Mammary microvascular endothelial cell (primary cell): ENCODE results near the gene SRRD. TPM values are rescaled to one million over a fixed set of nuclear protein-coding genes. Genes with fewer than 3 reads are reported as not detected.

Experiments
- total RNA-seq: library from RNA; depleted of rRNA; stranded (reverse); fragments of >200 nt; gene quantifications from 2 replicates; pipeline ENCODE4 v1.2.3, GENCODE V29; 2015

Gene SRRD, protein sequence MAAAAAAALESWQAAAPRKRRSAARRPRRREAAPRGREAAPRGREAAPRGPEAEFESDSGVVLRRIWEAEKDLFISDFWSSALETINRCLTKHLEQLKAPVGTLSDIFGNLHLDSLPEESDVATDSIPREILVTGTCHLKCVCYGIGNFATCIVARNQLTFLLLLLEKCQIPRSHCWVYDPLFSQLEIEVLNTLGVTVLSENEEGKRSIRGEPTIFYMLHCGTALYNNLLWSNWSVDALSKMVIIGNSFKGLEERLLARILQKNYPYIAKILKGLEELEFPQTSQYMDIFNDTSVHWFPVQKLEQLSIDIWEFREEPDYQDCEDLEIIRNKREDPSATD
- 20.4 and 31.1 TPM in 2 replicates for total RNA-seq

DNA sequence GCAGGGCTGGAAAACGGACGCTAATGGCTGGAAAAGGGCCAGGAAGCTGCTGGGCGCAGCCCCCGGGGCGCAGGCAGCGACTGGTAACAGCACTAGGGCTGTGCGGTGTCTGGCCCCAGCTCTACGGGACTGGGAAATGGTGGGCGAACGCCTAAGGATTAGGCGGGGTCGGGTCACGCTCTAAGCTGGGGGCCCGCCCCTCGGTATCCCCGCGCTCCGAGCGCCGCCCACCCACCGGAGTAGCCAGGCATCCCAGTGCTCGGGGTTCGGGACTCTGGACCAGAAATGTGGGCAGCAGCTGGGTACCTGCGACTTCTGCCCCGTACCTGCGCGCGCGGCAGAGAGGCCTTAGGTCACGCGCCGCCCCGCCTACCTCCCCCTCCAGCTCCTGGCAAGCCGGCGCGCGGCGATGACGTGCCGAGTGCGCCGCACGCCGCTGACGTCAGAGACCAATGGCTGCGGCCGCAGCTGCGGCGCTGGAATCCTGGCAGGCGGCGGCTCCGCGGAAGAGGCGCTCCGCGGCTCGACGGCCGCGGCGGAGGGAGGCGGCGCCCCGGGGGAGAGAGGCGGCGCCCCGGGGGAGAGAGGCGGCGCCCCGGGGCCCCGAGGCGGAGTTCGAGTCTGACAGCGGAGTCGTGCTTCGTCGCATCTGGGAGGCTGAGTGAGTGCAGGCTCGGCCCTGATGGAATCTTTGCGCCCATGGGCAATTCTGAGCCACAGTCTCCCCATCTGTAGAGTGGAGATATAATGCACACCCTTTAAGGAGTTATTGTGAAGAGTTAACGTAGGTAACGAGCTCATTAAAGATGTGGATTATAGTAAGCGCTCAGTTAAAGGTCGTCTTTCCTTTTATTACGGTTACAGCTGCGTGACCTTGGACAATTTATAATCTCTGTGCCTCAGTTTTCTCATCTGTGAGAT is at the start of gene SRRD, which contains the start of gene HPS4:
SRRD (plus strand) TSS at position 439 of the 921 bp plus-strand sequence; CDS start at position 453, 14 bp downstream.
HPS4 (minus strand) TSS at position 345 of the 921 bp plus-strand sequence. CDS start 2,021 bp downstream, outside the sequence.

DNA sequence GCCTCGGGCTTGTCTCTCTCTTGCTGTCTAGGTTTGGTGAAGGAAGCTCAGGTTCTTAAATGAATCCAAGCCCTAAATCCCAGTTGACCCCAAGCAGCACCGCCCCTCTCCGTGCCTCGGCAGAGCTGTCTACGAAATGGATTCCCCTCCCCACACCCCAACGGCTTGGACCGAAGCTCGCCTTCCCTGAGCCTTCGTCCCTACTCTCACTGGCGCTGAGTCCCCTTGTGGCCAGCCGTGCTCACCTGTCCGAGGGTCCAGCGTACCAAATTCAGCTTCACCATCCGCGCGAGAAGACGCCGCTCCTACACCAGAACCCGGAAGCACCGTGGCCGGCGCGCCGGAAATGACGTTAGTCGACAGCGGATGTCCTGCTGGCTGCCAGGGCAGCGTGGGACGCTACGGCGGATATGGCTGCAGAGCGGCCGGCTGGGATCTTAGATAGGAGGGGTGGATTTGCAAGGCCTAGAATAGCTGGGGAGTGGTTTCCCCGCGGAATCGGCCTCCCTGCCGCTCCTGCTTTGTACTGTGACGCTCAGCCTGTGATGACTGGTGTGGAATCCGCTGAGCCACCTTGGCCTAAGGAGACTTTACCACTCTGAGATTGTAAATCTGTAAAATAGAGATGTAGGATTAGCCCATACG is 28.6 kb downstream of the SRRD start, which contains the start of gene TFIP11:
TFIP11 (minus strand) TSS at position 325 of the 645 bp plus-strand sequence. CDS start 2,201 bp downstream, outside the sequence.

Other genes with a start within 250 kb of the SRRD start
- 0.87 and 2.5 TPM in 2 replicates for gene ASPHD2, start 54.6 kb upstream of the SRRD start, total RNA-seq
- gene HPS4, start 94 bp upstream of the SRRD start, total RNA-seq, result 20.9 and 24.9 TPM in 2 replicates
- gene TFIP11, start 28.6 kb downstream of the SRRD start, total RNA-seq, result 26.8 and 29.4 TPM in 2 replicates
- 51.1 and 59.3 TPM in 2 replicates for gene TPST2, start 106.3 kb downstream of the SRRD start, total RNA-seq
- gene CRYBB1, start 134.2 kb downstream of the SRRD start, total RNA-seq, result not detected in 2 replicates
- not detected in 2 replicates for gene CRYBA4, start 138.1 kb downstream of the SRRD start, total RNA-seq
- gene MIAT, start 173.7 kb downstream of the SRRD start, total RNA-seq, result under 0.01 and 0.07 TPM in 2 replicates